ENCODE measurements around the gene LACTBL1.
"Not testable (repeated sequence)": the region's sequence is repeated elsewhere in the genome, so short reads cannot be mapped to it uniquely, and the experiment has no call there.

The LACTBL1 gene, protein sequence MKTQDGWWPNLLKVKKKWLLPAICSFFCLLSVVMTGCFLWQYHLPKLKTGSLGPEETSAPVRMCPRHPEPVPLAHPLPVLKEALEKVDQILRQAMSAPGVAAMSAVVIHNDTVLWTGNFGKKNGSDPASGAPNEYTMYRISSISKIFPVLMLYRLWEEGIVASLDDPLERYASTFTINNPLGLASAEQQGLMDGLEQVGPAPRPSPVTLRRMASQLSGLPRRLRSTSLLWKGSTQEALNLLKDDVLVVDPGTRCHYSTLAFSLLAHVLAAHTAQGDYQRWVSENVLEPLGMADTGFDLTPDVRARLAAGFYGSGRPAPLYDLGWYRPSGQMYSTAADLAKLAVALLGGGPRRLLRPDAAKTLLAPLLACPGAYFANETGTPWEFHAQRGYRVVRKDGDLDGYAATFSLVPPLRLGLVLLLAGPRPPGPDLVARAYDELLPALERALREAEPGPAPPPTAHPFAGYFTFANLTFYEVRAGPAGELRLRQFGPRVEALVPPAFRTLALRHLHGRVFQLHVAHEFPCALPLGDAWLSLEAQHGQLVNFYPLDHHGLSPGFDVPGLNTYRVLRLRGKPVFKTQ

DNA sequence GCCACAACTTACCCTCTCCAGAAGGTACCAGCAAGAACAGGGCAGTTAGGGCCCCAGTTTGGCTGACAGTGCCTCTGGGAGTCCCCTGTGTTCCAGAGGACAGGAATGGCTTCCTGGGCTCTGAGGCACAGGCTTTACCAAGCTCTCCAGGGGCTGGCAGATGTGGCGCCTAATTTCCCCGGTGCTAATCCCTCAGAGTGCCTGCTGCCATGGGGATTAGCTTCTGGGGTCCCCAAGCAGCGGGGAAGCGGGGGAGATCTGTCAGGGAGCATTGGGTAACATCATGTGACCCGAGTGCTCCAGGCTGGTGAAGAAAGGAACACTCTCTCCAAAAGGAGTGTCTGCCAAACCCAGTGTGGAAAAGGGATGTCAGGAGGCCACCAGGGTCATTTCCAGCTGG is at the start of gene LACTBL1:
TSS of gene LACTBL1 (minus strand) at position 107 of the 400 bp plus-strand sequence. CDS start 550 bp downstream, outside the sequence.
- DNase-seq (ENCODE audit: low read depth) = no peak

DNA sequence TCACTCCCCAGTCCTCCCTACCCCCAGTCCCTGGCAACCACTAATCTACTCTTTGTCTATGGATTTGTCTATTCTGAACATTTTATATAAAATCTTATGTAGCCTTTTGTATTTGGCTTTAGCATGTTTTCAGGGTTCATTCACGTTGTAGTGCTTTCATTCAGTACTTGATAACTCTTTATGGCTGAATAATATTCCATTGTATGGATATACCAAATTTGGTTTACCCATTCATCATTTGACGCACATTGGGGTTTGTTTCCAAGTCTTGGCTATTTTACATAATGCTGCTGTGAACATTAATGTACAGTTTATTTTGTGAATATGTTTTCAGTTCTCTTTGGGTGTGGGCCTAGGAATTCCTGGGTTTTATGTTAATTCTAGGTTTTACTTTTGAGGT is 49.2 kb upstream of the LACTBL1 start:
- no peak for DNase-seq (ENCODE audit: low read depth)

DNA sequence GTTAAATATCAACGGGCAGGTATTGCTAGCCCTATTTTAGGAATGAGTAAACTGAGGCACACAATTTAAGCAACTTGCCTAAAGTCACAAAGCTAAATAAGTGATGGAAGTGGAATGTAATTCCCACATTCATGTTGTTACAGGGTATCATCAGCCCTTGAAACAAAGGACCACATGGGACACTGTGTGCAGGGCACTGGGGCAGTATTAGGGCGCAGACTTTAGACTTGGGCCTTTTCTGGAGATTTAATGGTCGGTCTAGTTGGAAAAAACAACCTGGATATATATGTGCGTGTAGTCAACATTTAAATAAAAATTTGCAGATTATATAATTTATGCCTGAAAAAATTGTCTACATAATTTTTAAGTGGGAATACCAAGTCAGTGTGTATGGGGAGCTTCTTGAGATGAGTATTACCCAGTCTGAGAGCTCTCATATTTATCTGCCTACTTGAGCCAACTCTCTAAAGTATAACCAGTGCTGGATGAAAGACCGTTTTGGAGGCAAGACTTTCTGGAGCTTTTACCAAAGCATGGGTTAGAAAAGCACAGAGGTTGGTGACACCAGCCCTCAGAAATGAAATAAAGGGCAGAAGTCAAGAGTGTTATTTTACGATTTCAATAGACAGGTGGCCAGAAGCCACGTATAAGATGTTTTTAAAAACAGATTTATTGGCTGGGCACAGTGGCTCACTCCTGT is 48.2 kb upstream of the LACTBL1 start:
- DNase-seq (ENCODE audit: low read depth) = no peak

DNA sequence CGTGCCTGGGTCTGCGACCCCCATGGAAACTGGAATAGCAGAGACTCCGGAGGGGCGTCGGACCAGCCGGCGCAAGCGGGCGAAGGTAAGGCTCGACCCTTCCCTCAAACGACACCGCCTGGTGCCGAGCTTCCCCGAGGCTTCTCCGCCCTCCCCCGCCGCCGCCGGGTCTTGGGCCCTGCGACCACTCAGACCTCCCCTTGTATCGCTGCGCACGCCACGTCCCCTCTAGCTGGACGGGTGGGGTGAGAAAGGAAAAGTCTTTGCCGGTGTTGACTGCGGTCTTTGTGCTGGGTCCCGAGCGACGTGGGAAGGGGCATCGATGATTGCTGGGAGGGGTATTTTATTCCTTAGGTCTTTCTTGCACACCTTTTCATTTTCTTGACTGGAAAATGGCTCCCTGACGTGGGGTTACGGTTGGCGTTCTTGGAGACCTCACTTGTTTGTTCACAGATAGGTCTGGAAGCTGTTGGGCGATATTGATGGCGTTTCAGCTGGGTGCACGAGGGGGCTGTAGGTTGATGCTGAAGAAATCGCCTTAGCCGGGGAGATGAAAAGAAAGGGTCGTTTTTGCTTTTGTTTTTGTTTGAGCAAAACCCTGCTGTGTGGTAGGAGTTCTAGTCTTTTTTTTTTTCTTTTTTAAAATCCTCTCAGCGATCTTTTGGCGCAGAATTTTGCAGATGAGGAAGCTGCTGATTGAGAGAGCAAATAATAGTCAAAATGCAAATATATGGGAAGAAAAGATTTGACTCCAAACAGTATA is 47.4 kb upstream of the LACTBL1 start:
- no peak for DNase-seq (ENCODE audit: low read depth)

DNA sequence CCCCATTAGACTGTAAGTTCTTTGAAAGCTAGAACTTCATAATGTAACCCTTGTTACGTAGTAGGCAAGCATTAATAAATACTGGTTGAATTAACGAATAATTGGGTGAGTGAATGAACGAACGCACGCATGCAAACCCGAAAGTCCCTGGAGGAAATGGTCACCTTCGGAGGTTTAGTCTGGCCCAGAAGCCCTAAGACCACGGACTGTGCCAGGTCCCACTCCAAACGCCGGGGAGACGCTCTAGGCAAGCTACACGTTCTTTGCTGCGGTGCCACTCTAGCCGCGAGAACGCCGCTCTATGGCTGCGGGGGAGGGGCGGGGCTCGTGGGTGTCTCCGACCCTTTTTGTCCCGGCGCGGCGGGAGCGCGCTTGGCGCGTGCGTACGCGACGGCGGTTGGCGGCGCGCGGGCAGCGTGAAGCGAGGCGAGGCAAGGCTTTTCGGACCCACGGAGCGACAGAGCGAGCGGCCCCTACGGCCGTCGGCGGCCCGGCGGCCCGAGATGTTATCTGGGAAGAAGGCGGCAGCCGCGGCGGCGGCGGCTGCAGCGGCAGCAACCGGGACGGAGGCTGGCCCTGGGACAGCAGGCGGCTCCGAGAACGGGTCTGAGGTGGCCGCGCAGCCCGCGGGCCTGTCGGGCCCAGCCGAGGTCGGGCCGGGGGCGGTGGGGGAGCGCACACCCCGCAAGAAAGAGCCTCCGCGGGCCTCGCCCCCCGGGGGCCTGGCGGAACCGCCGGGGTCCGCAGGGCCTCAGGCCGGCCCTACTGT is 46.6 kb upstream of the LACTBL1 start, which contains the start of gene KDM1A:
TSS of gene KDM1A (plus strand) at position 375 of the 769 bp plus-strand sequence. CDS start at position 504, 129 bp downstream.
- DNase-seq (ENCODE audit: low read depth) = peak; percentile 87

DNA sequence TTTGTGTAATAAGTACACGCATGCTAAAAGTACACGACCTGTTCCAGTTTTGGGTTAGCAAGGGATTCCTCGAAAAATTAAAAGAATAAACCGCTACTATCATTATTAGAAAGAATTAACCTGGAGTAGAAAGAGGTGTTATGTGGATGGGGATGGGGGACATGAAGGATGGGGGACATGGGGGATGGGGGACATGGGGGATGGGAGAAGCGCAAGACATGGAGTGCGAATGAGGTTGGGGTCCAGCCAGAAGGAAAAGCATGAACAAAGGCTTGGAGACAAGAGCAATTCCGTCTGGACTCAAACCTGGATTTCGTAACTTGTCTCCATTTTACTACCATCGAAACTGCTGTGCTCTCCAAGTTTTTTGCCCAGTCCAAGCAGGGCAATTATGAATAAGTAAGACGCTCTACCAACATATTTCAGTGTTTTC is 46.0 kb upstream of the LACTBL1 start:
- no peak for DNase-seq (ENCODE audit: low read depth)

DNA sequence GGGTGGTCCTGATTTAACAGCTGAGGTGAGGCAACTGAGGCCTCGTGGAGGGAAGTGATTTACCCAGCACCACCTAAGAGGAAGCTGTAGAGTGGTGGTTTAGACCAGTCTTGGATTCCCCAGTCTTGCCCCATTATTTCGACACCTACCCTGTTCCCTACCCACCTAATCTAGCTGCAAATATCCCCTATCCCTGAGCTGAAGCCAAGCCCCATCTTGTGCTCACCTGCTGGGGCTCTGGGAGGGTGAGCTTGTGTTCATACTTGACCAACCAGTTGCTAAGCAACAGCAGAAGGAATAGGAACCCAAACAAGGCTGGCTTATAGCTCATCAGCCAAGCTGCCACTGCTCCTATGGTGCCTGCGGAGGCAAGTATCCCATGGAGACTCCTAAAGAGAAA is 41.0 kb upstream of the LACTBL1 start:
- no peak for DNase-seq (ENCODE audit: low read depth)

DNA sequence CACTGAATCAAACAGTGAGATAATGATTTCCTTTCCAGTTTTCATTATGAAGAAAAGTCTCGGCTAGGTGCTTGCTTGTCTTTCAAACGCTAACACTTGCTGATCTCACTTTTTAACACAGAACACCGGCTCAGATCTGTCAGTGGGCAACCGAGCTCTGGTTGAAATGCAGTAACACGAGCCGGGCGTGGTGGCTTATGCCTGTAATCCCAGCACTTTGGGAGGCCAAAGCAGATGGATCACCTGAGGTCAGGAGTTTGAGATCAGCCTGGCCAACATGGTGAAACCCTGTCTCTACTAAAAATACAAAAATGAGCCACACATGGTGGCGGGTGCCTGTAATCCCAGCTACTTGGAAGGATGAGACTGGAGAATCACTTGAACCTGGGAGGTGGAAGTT is 37.4 kb upstream of the LACTBL1 start:
- DNase-seq (ENCODE audit: low read depth) = not testable (repeated sequence)

DNA sequence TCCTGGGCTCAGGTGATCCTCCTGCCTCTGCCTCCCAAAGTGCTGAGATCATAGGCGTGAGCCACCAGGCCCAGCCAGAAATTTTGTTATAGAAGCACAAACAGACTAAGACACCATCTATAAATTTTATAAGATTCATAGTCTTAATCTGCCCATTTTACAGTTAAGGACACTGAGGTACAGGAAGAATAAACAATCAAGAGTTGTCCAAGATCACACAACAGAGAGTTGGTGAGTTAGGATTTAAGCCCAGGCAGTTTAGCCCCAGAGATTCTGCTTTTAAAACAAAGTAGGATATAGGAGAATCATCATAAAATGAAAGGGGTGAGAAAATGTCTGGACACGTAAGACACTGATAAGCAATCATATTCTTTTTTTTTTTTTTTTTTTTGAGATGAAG is 36.2 kb upstream of the LACTBL1 start:
- no peak for DNase-seq (ENCODE audit: low read depth)

DNA sequence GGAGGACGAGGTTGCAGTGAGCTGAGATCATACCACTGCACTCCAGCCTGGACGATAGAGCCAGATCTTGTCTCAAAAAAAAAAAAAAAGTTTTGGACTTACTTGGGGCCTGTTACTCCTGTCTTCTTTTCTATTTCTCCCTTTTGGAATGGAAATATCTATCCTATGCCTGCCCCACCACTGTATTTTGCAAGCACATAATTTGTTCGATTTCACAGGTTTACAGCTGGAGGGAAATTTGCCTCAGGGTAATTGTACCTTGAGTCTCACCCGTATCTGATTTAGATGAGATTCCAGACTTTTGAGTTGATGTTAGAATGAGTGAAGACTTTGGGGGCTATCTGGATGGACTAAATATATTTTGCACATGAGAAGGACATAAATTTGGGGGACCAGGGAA is 34.4 kb upstream of the LACTBL1 start:
- no peak for DNase-seq (ENCODE audit: low read depth)

DNA sequence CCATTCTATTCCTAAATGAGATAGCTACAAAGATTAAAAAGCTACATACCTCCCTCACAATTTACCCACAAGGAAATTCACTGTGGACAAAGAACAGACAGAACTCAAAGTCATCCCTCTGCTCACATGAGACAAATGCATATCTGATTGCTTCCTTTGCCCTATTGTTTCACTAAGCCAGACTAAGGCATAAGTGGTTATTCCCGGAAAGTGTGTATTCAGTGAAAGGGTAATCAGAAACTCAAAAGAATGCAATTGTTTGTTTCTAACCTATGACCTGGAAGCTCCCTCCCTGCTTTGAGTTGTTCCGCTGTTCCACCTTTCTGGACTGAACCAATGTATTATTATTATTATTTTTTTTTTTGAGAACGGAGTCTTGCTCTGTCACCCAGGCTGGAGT is 32.1 kb upstream of the LACTBL1 start:
- DNase-seq (ENCODE audit: low read depth) = not testable (repeated sequence)

DNA sequence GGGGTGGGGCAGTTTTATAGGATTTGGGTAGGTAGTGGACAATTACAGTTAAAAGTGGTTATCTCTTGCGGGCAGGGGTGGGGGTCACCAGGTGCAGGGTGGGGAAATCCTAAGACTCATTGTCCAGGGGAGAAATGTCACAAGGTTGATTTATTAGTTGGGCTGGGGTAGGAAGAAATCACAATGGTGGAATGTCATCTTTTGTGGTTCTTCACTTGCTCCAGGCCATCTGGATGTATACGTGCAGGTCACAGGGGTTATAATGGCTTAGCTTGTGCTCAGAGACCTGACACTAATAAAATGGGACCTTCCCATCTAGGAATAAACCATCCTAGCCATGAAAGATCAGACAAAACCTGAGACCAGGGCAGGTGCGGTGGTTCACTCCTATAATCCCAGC is 31.4 kb upstream of the LACTBL1 start:
- no peak for DNase-seq (ENCODE audit: low read depth)

DNA sequence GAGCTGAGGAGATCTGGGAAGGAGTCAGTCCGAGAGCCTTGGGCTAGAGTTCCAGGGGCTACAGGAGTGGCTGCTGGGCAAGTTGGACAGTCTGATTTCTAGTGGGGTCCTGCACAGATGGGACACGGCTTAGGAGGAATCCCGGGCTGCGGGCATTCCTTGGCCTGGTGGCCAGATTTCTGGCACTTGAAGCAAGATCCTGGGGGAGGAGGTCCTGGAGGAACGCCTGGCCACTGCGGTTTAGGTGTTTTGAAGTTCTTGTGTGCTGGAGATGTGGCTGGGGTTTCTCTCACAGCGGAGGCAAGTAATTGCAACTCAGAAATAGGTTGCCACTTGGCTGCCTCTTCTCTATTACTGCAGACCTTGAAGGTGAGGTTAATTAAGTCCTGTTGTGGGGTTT is 29.6 kb upstream of the LACTBL1 start:
- not testable (repeated sequence) for DNase-seq (ENCODE audit: low read depth)

DNA sequence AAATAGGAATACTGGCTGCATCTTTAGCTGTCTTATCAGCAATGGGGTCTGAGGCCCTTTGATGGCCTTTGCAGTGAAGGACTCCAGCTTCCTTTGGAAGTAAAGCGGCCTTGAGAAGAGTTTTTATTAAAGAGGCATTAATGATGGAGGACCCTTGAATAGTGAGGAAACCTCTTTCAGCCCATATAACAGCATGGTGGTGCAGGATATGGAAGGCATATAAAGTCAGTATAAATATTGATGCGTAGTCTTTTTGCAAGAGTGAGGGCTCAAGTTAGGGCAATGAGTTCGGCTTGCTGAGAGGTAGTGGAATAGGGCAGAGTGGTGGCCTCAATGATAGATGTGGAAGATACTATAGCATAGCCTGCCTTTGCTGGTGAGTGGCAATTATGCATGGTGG is 27.5 kb upstream of the LACTBL1 start:
- DNase-seq (ENCODE audit: low read depth) = not testable (repeated sequence)

DNA sequence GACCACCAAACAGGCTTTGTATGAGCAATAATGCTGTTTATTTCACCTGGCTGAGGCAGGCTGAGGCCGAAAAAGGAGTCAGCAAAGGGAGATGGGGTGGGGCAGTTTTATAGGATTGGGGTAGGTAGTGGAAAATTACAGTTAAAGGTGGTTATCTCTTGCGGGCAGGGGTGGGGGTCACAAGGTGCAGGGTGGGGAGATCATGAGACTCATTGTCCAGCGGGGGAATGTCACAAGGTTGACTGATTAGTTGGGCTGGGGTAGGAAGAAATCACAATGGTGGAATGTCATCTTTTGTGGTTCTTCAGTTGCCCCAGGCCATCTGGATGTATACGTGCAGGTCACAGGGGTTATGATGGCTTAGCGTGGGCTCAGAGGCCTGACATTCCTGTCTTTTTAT is 24.9 kb upstream of the LACTBL1 start:
- not testable (repeated sequence) for DNase-seq (ENCODE audit: low read depth)

DNA sequence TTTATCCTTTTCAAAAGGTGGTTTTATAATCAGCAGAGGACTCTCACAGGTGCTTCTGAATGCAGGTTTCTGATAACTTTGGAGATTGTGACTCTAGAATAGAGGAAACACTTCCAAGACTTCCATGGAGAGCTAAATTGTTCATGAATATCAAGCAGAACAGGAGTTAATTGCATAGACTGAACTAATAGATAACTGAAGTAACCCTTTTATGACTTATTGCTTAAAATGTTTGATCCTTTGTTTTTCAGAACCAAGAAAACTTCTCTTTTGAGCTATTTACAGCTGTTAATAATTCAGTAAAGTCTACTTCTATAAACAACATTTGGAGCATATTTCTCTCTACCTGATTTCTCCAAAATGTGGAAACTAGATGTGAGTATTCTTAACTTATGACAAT is 23.1 kb upstream of the LACTBL1 start:
- DNase-seq (ENCODE audit: low read depth) = no peak

DNA sequence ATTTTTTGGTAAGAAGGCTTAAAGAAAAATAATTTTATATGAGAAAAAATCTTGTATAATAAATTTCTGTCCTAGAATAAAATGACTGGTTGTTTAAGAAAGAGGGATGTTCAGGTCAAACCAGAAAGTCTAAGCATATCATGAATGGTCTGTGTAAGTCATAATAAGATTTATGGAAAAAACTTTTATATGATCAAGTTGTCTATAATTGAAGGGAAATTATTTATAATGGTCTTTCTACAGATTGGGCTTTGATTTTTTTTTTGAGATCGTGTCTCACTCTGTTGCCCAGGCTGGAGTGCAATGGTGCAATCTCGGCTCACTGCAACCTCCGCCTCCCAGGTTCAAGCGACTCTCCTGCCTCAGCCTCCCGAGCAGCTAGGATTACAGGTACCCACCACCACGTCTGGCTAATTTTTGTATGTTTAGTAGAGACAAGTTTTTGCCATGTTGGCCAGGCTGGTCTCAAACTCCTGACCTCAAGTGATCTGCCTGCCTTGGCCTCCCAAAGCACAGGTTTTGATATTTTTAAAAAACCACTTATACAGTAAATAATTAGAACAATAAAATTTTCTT is 20.6 kb upstream of the LACTBL1 start:
- DNase-seq (ENCODE audit: low read depth) = not testable (repeated sequence)

DNA sequence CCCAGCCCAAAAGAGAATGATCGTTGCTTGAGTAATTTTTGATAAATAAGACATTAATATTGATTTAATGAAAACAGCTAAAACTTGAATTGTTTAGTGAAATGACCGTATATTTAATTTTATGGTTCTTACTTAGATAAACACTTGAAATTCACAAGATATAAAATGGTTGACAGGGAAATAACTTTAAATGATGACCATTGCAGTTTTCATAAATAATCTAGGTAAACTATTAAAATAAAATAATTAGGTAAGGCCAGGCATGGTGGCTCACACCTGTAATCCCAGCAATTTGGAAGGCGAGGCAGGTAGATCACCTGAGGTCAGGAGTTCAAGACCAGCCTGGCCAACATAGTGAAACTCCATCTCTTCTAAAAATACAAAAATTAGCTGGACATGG is 19.7 kb upstream of the LACTBL1 start:
- not testable (repeated sequence) for DNase-seq (ENCODE audit: low read depth)

DNA sequence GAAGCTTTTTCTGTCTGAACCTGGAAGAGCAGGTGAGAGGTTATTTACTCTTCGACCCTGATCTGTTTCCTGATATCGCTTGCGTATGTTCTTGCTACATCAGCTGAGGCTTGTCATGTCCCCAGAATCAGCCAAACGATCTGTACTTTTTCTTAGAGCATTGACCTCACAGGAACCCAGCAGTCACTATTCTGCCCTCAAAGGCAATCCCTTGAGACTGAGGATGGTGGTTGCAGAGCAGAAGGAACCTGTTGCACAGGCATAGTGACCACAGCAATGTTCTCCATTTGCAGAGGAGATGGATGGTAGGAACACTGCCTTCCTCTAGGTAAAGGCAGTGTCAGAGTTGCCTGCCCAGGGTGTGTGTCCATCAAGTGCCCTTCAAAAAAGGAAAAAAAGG is 11.3 kb upstream of the LACTBL1 start:
- DNase-seq (ENCODE audit: low read depth) = no peak

DNA sequence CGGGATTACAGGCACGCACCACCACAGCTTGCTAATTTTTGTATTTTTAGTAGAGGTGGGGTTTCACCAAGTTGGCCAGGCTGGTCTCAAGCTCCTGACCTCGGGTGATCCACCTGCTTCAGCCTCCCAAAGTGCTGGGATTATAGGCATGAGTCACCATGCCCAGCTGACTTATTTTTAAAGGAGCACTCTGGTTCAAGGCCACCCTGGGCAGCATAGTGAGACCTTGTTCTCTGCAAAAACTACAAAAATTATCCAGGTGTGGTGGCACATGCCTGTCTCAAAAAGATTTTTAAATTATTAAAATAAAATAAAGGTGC is 7.8 kb upstream of the LACTBL1 start:
- DNase-seq (ENCODE audit: low read depth) = not testable (repeated sequence)

DNA sequence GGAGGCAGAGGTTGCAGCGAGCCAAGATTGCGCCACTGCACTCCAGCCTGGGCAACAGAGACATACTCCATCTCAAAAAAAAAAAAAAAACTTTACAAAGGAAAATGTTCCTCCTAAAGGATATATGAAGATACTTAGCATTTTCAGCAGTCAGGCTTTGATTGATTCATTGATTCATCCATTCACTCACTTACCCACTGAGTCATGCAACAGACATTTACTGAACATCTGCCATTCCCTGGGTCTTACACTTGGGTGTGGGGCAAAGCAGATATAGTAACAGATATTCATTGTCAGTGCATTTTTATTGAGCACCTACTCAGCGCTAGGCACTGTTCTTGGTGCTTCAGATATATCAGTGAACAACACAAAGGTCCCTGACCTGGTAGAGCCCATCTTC is 5.6 kb upstream of the LACTBL1 start:
- no peak for DNase-seq (ENCODE audit: low read depth)

Data from stimulated activated CD8-positive, alpha-beta memory T cell treated with anti-CD3 and anti-CD28 coated beads, Interleukin-15, amount 100 ng/mL, for 1 hour (primary cell).